GM12891 (cell line): ENCODE data around the gene TMEM205.
"Not testable (repeated sequence)": the region's sequence is repeated elsewhere in the genome, so short reads cannot be mapped to it uniquely, and the experiment has no call there.

Experiments used
- POLR2A ChIP-seq: IDR thresholded peaks from 2 replicates; pipeline ENCODE4 v1.6.1; 2011; ENCODE audit warnings: low read depth, low read length, control low read depth
- POLR2AphosphoS5 ChIP-seq: IDR thresholded peaks from 2 replicates; pipeline ENCODE4 v1.6.1; 2011; ENCODE audit warnings: low read depth, low read length, control low read depth
- POU2F2 ChIP-seq: IDR thresholded peaks from 2 replicates; pipeline ENCODE4 v1.6.1; 2011; ENCODE audit warnings: low read depth, mild to moderate bottlenecking, control low read depth, low read length, moderate library complexity
- SPI1 ChIP-seq: IDR thresholded peaks from 2 replicates; pipeline ENCODE4 v1.6.1; 2011; ENCODE audit warnings: low read depth, low read length, control low read depth
- TAF1 ChIP-seq: IDR thresholded peaks from 2 replicates; pipeline ENCODE4 v1.6.1; 2011; ENCODE audit warnings: low read depth, low read length, control low read depth

DNA sequence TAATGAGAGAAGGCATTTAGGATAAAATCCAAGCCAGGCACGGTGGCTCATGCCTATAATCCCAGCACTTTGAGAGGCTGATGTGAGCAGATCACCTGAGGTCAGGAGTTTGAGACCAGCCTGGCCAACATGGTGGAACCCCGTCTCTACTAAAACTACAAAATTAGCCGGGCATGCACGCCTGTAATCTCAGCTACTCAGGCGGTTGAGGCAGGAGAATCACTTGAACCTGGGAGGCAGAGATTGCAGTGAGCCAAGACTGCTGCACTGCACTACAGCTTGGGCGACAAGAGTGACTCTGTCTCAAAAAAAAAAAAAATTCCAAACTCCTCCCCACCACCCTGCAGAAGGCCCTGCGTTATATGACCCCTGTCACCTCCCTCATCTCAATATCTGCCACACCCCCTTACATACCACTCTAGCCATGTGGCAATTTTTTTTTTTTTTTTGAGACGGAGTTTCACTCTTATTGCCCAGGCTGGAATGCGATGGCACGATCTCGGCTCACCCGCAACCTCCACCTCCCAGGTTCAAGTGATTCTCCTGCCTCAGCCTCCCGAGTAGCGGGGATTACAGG lies 33.3 kb upstream of the TMEM205 start:
- not testable (repeated sequence) for TF ChIP-seq TAF1, POLR2A, POLR2AphosphoS5, POU2F2, SPI1
